Measurements from ENCODE around the gene MAST4.

GRCh38 chr5:66862020-66862419, 265.8 kb downstream of the MAST4 start:
- no peak for TF ChIP-seq POLR2A (IDR thresholded peaks at IDR 0.05)
- TF ChIP-seq, protein P1, sequence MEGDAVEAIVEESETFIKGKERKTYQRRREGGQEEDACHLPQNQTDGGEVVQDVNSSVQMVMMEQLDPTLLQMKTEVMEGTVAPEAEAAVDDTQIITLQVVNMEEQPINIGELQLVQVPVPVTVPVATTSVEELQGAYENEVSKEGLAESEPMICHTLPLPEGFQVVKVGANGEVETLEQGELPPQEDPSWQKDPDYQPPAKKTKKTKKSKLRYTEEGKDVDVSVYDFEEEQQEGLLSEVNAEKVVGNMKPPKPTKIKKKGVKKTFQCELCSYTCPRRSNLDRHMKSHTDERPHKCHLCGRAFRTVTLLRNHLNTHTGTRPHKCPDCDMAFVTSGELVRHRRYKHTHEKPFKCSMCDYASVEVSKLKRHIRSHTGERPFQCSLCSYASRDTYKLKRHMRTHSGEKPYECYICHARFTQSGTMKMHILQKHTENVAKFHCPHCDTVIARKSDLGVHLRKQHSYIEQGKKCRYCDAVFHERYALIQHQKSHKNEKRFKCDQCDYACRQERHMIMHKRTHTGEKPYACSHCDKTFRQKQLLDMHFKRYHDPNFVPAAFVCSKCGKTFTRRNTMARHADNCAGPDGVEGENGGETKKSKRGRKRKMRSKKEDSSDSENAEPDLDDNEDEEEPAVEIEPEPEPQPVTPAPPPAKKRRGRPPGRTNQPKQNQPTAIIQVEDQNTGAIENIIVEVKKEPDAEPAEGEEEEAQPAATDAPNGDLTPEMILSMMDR (IDR thresholded peaks at IDR 0.05) = no peak
- TF ChIP-seq EP300 (IDR thresholded peaks at IDR 0.05) = no peak

Data from gastroesophageal sphincter (tissue), 3 donors.